Common myeloid progenitor, CD34-positive (primary cell): ENCODE results near the gene IFITM2.
"Not testable (repeated sequence)": the region's sequence is repeated elsewhere in the genome, so short reads cannot be mapped to it uniquely, and the experiment has no call there.

ENCODE experiments used
- CTCF ChIA-PET: fragments of 350-600 bp; sonication (Branson Sonifier 250); formaldehyde crosslinking; loops from one replicate; lab custom pipeline; 2021; ENCODE audit warnings: antibody characterized with exemption; lab: Charles Lee
- POLR2A ChIA-PET: fragments of 350-600 bp; sonication (Branson Sonifier 250); formaldehyde crosslinking; loops from one replicate; lab custom pipeline; 2021; ENCODE audit warnings: antibody characterized with exemption; lab: Charles Lee
- DNase-seq, 3 donors: peaks; one replicate each; pipeline versions ENCODE4 v3.0.0 to v3.0.0-alpha.2; 2013
- H3K27ac ChIP-seq, 2 experiments: 1 replicate in 1 of 2; 2 replicates in 1 of 2; pipeline ENCODE4 v1.7.0; 2013; ENCODE audit warnings: inconsistent platforms in 2 of 2, low read length in 2 of 2, mild to moderate bottlenecking in 2 of 2, low read depth in 1 of 2, moderate library complexity in 1 of 2; ENCODE audit not compliant: severe bottlenecking in 2 of 2, insufficient read depth in 1 of 2, poor library complexity in 1 of 2
- H3K27me3 ChIP-seq, 5 experiments: replicated peaks in 2 of 5; 1 replicate in 3 of 5; 2 replicates in 2 of 5; pipeline versions ENCODE4 v1.6.1 to v1.7.0; 2013; ENCODE audit warnings: low read length in 4 of 5, mild to moderate bottlenecking in 2 of 5, moderate library complexity in 2 of 5, inconsistent platforms in 1 of 5; ENCODE audit not compliant: insufficient read depth in 5 of 5, control insufficient read depth in 4 of 5
- H3K36me3 ChIP-seq, 4 experiments: 1 replicate in 2 of 4; 2 replicates in 2 of 4; pipeline versions ENCODE4 v1.6.1 to v1.7.0; 2013; ENCODE audit warnings: low read length in 3 of 4, control low read depth in 1 of 4, mild to moderate bottlenecking in 1 of 4; ENCODE audit not compliant: control insufficient read depth in 4 of 4, insufficient read depth in 4 of 4
- H3K4me1 ChIP-seq, 4 experiments: 1 replicate in 3 of 4; 2 replicates in 1 of 4; pipeline versions ENCODE4 v1.6.1 to v1.7.1; 2013; ENCODE audit warnings: low read length in 3 of 4, mild to moderate bottlenecking in 3 of 4, control low read depth in 1 of 4, inconsistent platforms in 1 of 4, moderate library complexity in 1 of 4; ENCODE audit not compliant: control insufficient read depth in 4 of 4, insufficient read depth in 4 of 4; ENCODE audit errors: control extremely low read depth in 1 of 4
- H3K4me3 ChIP-seq, 7 experiments: 1 replicate in 4 of 7; 2 replicates in 3 of 7; pipeline versions ENCODE4 v1.5.1 to v1.7.0; 2013; ENCODE audit warnings: mild to moderate bottlenecking in 7 of 7, low read length in 6 of 7, moderate library complexity in 6 of 7, inconsistent platforms in 2 of 7, low read depth in 2 of 7, control low read depth in 1 of 7; ENCODE audit not compliant: insufficient read depth in 4 of 7, control insufficient read depth in 1 of 7; ENCODE audit errors: extremely low read depth in 1 of 7
- H3K9me3 ChIP-seq, 5 experiments: 1 replicate in 4 of 5; 2 replicates in 1 of 5; pipeline versions ENCODE4 v1.6.1 to v1.7.1; 2013; ENCODE audit warnings: low read length in 4 of 5, mild to moderate bottlenecking in 2 of 5, inconsistent platforms in 1 of 5, low read depth in 1 of 5, moderate library complexity in 1 of 5; ENCODE audit not compliant: control insufficient read depth in 4 of 5, insufficient read depth in 2 of 5; ENCODE audit errors: control extremely low read depth in 1 of 5
- WGBS: methylation state at CpG from one replicate; pipeline ENCODE4 v1.1.5; 2013; ENCODE audit not compliant: insufficient coverage; 5-methylcytosine and 5-hydroxymethylcytosine counted together

The IFITM2 gene

GRCh38 chr11:306645-307371 lies 808 bp upstream of the IFITM2 start:
- H3K27ac ChIP-seq: peak overlapping the region in 1 of 2 experiments; percentile 77
- POLR2A ChIA-PET: interaction anchor here (1.6 kb wide), 1 partner anchor 48 kb away, joined by 6 read pairs; no protein-coding TSS in a partner anchor

GRCh38 chr11:308740-309665 lies 1.4 kb downstream of the IFITM2 start:
- DNase-seq, H3K9me3 ChIP-seq, H3K27me3 ChIP-seq, H3K36me3 ChIP-seq, POLR2A ChIA-PET: not testable (repeated sequence)
- Histone ChIP-seq H3K4me3 (peak overlapping the region in 5 of 7 experiments; percentile 46 to 80 (median 66)), H3K4me1 (peaks cover 10 to 73% (median 62%) of the 10 kb centered on the region in 4 experiments), H3K27ac (peak overlapping the region in 1 of 2 experiments; percentile 73)
- CTCF ChIA-PET: interaction anchor here (1.1 to 1.9 kb wide), 6 partner anchors 9 to 88 kb away, joined by 3 to 7 read pairs (median 5); no protein-coding TSS in a partner anchor
- WGBS: 78% methylated on average over 14 of the region's 24 CpGs

More at GRCh38 chr11:306645-307371, 808 bp upstream of the IFITM2 start:
- Histone ChIP-seq H3K4me1 (peaks cover 1 to 51% (median 44%) of the 10 kb centered on the region in 4 experiments), H3K4me3 (no peak overlapping the region), H3K27me3 (no peaks in the 10 kb centered on the region), H3K36me3 (no peaks in the 10 kb centered on the region), H3K9me3 (no peaks in the 10 kb centered on the region)
- CTCF ChIA-PET: interaction anchor here (0.9 to 5.1 kb wide), 12 partner anchors 10 to 144 kb away, joined by 3 to 37 read pairs (median 10); partner anchors contain the start of gene PGGHG
- WGBS: 79% methylated on average over 15 of the region's 17 CpGs
- no peak for DNase-seq

- H3K27me3 ChIP-seq, DNase-seq, H3K36me3 ChIP-seq, POLR2A ChIA-PET, H3K9me3 ChIP-seq: not testable (repeated sequence)
- WGBS: 39% methylated on average over 2 of the region's 18 CpGs
- peak overlapping the region in 5 of 7 experiments; percentile 46 to 80 (median 66) for H3K4me3 ChIP-seq
- CTCF ChIA-PET: interaction anchor here (1.2 to 1.9 kb wide), 5 partner anchors 17 to 87 kb away, joined by 3 to 7 read pairs (median 4); no protein-coding TSS in a partner anchor
- H3K27ac ChIP-seq: peak overlapping the region in 1 of 2 experiments; percentile 73
- H3K4me1 ChIP-seq: peaks cover 10 to 80% (median 68%) of the 10 kb centered on the region in 4 experiments
Measured at GRCh38 chr11:309979-310572, 2.5 kb downstream of the IFITM2 start.

DNA sequence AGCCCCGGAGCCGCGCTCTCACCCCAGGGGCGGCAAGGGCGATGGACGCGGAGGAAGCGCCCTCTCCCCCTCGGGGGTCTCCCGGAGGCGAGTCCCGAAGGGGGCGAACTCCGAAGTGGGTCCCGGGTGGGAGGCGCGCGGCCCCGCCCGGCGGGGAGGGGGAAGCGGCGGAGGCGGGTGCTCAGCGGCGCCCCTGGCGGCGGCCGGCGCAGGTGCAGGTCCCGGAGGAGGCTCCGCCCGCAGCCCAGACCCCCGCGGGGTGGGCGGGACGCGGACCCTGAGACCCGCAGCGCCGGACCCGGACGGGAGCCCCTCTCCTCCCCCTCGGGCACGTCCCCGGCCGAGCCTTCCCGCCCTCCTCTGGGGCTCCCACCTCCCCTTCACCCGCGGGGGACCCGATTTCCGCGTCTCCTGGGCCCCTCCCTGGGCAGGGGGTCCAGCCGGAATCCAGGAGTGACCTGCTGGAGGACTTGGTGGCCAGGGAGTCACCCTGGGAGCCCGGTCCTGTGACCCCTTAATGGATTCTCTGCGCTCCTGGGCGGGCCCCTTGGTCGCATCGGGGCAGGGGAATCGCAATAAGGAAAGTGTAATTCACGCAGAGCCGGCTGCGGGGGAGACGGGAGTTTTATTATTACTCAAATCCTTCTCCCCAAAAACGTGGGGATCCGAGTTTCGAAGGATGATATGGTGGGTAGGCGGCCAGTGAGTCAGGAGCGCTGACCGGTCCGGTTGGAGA lies 3.6 kb downstream of the IFITM2 start:
- Histone ChIP-seq H3K27me3 (peaks cover 0 to 10% (median 0%) of the 10 kb centered on the region in 5 experiments), H3K27ac (peak overlapping the region in 1 of 2 experiments; percentile 34), H3K4me1 (peaks cover 10 to 80% (median 72%) of the 10 kb centered on the region in 4 experiments), H3K4me3 (peak overlapping the region in 5 of 7 experiments; percentile 22 to 61 (median 29))
- H3K36me3 ChIP-seq, POLR2A ChIA-PET, DNase-seq, H3K9me3 ChIP-seq: not testable (repeated sequence)
- no CpG with 5 or more reads among the region's 71 CpGs for WGBS
- CTCF ChIA-PET: interaction anchor here (1.8 kb wide), 1 partner anchor 38 kb away, joined by 5 read pairs; no protein-coding TSS in a partner anchor

GRCh38 chr11:312092-312816 lies 4.6 kb downstream of the IFITM2 start:
- Histone ChIP-seq H3K4me3 (peak overlapping the region in 2 of 7 experiments; percentile 10 to 61), H3K4me1 (peaks cover 10 to 73% (median 70%) of the 10 kb centered on the region in 4 experiments), H3K27ac (peak overlapping the region in 1 of 2 experiments; percentile 82), H3K36me3 (peaks cover 0 to 6% (median 2%) of the 10 kb centered on the region in 4 experiments), H3K9me3 (no peaks in the 10 kb centered on the region), H3K27me3 (peaks cover 0 to 19% (median 0%) of the 10 kb centered on the region in 5 experiments)
- no peak for DNase-seq
- ChIA-PET CTCF (interaction anchor here (1.0 to 1.8 kb wide), 3 partner anchors 13 to 37 kb away, joined by 3 to 5 read pairs (median 4); partner anchors contain the start of gene IFITM5), POLR2A (interaction anchor here (0.6 kb wide), 1 partner anchor 44 kb away, joined by 3 read pairs; no protein-coding TSS in a partner anchor)
- WGBS: 66% methylated on average over 6 of the region's 14 CpGs
